NCI-H2029 treated with DMSO at 0.1 percent for 48 hours (cell line): ENCODE data around the gene RENBP.

Source experiments
- DNase-seq: peaks from one replicate; lab custom pipeline; 2025; lab: John Stamatoyannopoulos, UW

Gene RENBP

GRCh38 chrX:153953892-153954557 is 9.6 kb upstream of the RENBP start:
- no peak for DNase-seq

DNA sequence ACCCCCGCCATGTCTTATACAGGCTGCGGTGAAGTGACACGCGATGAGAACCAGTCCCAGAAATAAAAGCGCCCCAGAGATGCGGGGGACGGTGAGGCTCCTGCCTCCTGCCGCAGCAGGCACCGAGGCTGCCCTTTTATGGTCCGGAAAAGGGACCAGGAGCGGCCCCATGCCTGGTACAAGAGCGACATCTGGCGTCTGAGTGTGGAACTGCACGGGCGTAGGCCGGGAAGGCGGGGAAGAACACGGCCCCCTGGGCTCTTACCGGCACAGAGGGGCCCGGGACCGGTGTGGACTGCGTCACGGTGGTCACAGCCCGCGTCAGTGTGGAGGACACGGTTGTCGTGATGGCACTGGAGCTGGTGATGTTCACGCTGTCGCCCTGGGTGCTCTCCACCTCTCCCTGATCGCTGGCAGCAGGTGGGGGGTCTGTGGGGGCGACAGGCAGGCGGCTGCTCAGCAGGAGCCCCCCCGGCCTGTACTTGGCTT is 8.9 kb upstream of the RENBP start:
- DNase-seq: no peak

DNA sequence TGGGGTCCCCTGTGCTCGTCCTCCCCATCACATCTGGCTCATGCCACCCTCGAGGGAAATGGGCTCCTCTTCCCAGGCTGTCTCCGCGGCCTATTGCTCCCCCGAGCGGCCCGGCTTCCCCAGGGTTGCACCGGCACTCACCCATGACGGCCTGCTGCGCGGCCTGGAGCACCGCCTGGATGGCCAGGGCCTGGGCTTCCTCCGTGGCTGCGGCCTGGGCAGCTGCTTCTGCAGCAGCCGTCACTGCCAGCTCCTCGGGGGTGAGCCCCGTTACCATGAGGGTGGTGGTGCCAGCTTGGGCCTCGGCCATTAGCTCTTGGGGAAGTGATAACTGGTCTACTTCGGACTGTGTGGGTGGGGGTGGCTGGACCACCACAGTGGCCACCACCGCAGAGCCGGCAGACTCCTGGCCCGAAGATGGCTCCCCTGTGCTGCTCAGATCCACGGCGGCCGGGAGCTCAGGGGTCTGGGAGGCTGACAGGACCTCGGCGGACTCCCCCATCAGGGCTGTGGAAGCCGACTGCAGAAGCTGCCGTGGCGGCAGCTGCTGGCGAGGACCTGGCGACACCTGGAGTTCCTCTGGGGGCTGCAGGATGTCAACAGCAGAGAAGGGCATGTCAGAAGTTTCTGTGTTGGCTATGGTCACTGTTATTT is 8.1 kb upstream of the RENBP start:
- DNase-seq: no peak

DNA sequence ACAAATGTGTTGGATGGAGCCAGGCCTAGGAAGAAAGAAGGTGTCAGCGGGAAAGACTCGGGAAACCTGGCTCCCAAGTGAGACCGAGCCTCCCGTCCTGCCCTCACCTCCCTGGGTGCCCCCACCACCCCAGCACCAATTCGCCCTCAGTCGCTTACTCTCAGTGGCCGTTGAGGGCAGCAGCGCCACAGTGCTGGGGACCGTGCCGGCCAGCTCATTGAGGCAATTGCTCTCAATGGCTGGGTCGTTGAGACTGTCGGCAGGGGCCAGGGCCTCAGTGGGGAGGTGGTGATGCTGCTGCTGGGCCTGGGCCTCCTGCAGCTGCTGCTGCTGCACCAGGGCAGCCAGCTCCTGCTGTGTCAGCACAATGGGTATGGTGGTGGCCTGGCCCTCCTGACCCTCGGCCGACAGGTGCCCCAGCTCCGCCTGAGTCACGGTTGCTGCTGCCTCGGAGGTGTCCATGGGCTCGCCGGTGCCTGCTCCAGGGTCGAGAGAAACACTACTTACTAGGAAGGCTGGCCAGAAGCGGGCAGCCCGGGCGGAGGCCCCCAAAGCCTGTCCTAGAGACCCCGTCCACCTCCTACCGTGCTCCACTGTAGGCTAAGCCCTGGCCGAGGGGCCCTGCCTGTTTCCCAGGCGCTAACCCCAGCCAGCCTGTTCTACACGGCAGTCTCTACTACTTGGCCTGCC is 7.4 kb upstream of the RENBP start:
- no peak for DNase-seq

GRCh38 chrX:153950127-153950526 is 5.7 kb upstream of the RENBP start:
- no peak for DNase-seq

GRCh38 chrX:153948847-153949805 is 4.7 kb upstream of the RENBP start:
- no peak for DNase-seq

GRCh38 chrX:153948002-153948466 is 3.6 kb upstream of the RENBP start:
- no peak for DNase-seq

- peak; percentile 12 for DNase-seq
These were observed 2.7 kb upstream of the RENBP start for GRCh38 chrX:153947009-153947769.

GRCh38 chrX:153945956-153946943 is 1.8 kb upstream of the RENBP start:
- no peak for DNase-seq

DNA sequence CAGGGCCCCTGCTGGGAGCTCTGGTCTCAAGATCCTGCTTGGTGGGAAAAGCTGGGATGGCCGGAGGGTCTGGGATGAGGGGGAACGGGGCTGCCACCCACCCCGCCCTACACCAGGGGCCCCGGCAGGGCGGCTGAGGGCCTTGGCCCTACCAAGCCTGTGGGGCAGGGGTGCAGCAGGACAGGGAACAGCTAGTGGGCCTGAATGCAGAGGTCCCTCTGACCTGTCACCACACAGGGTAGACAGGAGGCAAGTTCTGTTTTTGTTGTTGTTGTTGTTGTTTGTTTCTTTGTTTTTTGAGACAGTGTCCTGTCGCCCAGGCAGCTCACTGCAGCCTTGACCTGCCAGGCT is 332 bp upstream of the RENBP start:
- DNase-seq: no peak

GRCh38 chrX:153941336-153942252 is 2.8 kb downstream of the RENBP start:
- no peak for DNase-seq

DNA sequence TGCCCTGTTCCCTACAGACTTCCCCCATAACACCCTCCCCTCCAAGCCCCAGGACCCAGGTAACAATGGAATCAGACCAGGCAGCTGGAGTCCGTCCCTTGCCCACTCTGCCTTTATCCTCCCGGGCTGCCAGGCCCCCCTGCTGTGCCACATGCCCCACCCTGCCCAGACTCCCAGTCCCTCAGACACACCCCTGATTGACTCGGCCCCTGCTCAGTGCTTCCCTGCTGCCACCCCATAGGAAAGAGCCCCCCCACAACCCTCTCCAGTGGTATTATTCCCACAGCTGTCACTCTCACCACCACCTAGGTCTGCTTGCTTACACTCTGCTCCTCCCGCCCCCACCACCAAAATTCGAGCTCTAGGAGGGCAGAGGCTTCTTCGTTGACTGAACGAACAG is 4.9 kb downstream of the RENBP start:
- DNase-seq: no peak

DNA sequence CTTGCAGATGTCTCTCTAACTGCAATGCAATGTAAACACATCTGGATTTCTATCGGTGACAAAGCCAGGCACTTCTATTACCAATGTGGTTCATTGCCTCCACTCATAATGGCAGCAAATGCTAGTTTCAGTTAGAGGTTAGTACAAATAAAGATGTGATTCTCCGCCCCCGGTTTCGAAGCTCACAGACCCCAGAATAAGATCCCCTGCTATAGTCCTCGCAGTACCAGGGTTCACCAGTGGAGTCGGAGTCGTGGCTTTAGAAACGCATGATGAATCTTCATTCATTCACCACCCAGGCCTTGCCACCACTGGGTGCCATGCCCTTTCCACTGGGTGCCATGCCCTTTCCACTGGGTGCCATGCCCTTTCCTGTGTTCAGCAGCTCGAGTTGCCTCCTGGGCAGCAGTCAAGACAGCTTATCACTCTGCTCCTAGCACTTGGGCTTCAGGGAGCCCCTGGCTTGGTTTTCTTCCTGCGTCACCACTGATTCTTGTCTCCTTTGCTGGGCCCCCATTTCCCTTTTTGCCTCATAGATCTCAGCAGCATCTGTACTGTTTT is 6.1 kb downstream of the RENBP start:
- DNase-seq: no peak

GRCh38 chrX:153937056-153937455 is 7.4 kb downstream of the RENBP start:
- no peak for DNase-seq

DNA sequence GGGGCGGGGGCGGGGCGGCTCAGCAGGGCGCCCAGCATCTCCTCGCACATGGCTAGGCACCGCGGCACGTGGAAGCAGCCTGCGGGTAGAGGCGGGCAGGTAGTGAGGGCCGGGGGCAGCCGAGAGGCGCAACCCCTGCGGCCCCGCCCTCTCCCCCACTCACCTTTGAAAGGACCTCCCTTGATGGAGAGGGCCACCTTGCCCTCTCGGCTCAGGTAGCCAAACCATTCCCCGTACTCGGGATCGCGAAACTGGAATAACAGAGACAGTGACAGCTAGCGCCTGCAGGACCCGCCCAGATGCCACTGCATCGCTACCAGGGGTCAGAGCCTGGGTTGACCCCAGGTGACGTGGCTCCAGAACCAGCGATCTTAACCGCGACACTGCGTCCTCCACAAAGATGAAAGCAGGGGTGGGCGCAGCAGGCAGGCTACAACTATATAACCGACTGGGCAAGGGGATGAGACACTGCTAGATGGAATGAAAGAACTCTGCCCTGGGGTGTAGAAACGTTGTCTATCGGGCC is 9.1 kb downstream of the RENBP start:
- DNase-seq: no peak

GRCh38 chrX:153934762-153935325 is 9.6 kb downstream of the RENBP start, which contains the start of gene NAA10:
Gene NAA10, minus strand, starts transcription at chrX:153935037. Its CDS starts 133 bp downstream, at chrX:153934904.
- DNase-seq: peak; percentile 7

- DNase-seq: no peak
These were observed 10.2 kb downstream of the RENBP start for GRCh38 chrX:153934148-153934761.
